Neuronal stem cell (in vitro differentiated cells): ENCODE measurements around the gene OR10H3.

Source experiments
- DNase-seq: peaks from one replicate; pipeline ENCODE4 v3.0.0-alpha.2; 2013; ENCODE audit warnings: low spot score
- H2AFZ ChIP-seq: one replicate; pipeline ENCODE4 v1.6.1; 2013; ENCODE audit warnings: mild to moderate bottlenecking, low read length, inconsistent platforms
- H2AK5ac ChIP-seq: 2 replicates; pipeline ENCODE4 v1.6.1; 2013; ENCODE audit warnings: low read depth, mild to moderate bottlenecking, inconsistent platforms, low read length, moderate library complexity, mixed read lengths
- H2BK120ac ChIP-seq: 2 replicates; pipeline ENCODE4 v1.6.1; 2013; ENCODE audit warnings: low read depth, mild to moderate bottlenecking, inconsistent platforms, low read length, moderate library complexity, mixed read lengths
- H2BK12ac ChIP-seq: one replicate; pipeline ENCODE4 v1.6.1; 2013; ENCODE audit warnings: low read length, inconsistent platforms
- H2BK15ac ChIP-seq: 2 replicates; pipeline ENCODE4 v1.6.1; 2013; ENCODE audit warnings: mild to moderate bottlenecking, low read length, inconsistent platforms, mixed read lengths
- H2BK5ac ChIP-seq: one replicate; pipeline ENCODE4 v1.6.1; 2013; ENCODE audit warnings: inconsistent platforms, mild to moderate bottlenecking, low read length, moderate library complexity
- H3K14ac ChIP-seq: one replicate; pipeline ENCODE4 v1.6.1; 2013; ENCODE audit warnings: low read length, inconsistent platforms
- H3K18ac ChIP-seq: 2 replicates; pipeline ENCODE4 v1.6.1; 2013; ENCODE audit warnings: low read length, inconsistent platforms
- H3K23ac ChIP-seq: 2 replicates; pipeline ENCODE4 v1.6.1; 2013; ENCODE audit warnings: low read depth, mild to moderate bottlenecking, mixed read lengths, low read length, inconsistent platforms; ENCODE audit not compliant: poor library complexity
- H3K27ac ChIP-seq: replicated peaks from 3 replicates; pipeline ENCODE4 v1.5.1; 2013; ENCODE audit warnings: low read length, inconsistent platforms
- H3K27me3 ChIP-seq, 3 experiments: 2 replicates each; pipeline ENCODE4 v1.6.1; 2013; ENCODE audit warnings: low read length in 3 of 3, mild to moderate bottlenecking in 2 of 3, inconsistent platforms in 1 of 3, low read depth in 1 of 3, mixed read lengths in 1 of 3, moderate library complexity in 1 of 3; ENCODE audit not compliant: control insufficient read depth in 3 of 3, insufficient read depth in 3 of 3
- H3K36me3 ChIP-seq, 2 donors: replicated peaks in 1 of 2; 2 replicates each; pipeline ENCODE4 v1.6.1; 2013; ENCODE audit warnings: low read length in 2 of 2; ENCODE audit not compliant: control insufficient read depth in 2 of 2, insufficient read depth in 2 of 2
- H3K4ac ChIP-seq: 2 replicates; pipeline ENCODE4 v1.6.1; 2013; ENCODE audit warnings: inconsistent platforms, mild to moderate bottlenecking, low read length, moderate library complexity
- H3K4me1 ChIP-seq, 2 donors: 1 replicate in 1 of 2; 2 replicates in 1 of 2; pipeline ENCODE4 v1.6.1; 2013; ENCODE audit warnings: low read length in 2 of 2, low read depth in 1 of 2; ENCODE audit not compliant: control insufficient read depth in 2 of 2, insufficient read depth in 1 of 2
- H3K4me2 ChIP-seq: one replicate; pipeline ENCODE4 v1.6.1; 2013; ENCODE audit warnings: mild to moderate bottlenecking, low read length, inconsistent platforms; ENCODE audit not compliant: insufficient read depth, poor library complexity, severe bottlenecking
- H3K4me3 ChIP-seq, 2 donors: 2 replicates each; pipeline ENCODE4 v1.5.1; 2013; ENCODE audit warnings: low read length in 2 of 2, mild to moderate bottlenecking in 2 of 2, inconsistent platforms in 1 of 2, moderate library complexity in 1 of 2
- H3K79me1 ChIP-seq: one replicate; pipeline ENCODE4 v1.6.1; 2013; ENCODE audit warnings: low read depth, mild to moderate bottlenecking, inconsistent platforms, low read length, moderate library complexity
- H3K9ac ChIP-seq: one replicate; pipeline ENCODE4 v1.6.1; 2013; ENCODE audit warnings: mild to moderate bottlenecking, low read depth, low read length, inconsistent platforms; ENCODE audit not compliant: poor library complexity
- H3K9me3 ChIP-seq, 2 donors: replicated peaks in 1 of 2; 2 replicates each; pipeline versions ENCODE3 to v1.6.1; 2013; ENCODE audit warnings: low read length in 2 of 2, mild to moderate bottlenecking in 2 of 2, inconsistent platforms in 1 of 2, low read depth in 1 of 2, mixed read lengths in 1 of 2, moderate library complexity in 1 of 2; ENCODE audit not compliant: control insufficient read depth in 2 of 2, insufficient read depth in 1 of 2
- H4K8ac ChIP-seq: one replicate; pipeline ENCODE4 v1.6.1; 2013; ENCODE audit warnings: low read depth, mild to moderate bottlenecking, inconsistent platforms, low read length, moderate library complexity
- H4K91ac ChIP-seq: one replicate; pipeline ENCODE4 v1.6.1; 2013; ENCODE audit warnings: low read length, low read depth, mild to moderate bottlenecking, inconsistent platforms; ENCODE audit not compliant: poor library complexity
- WGBS, 2 donors: extraction: QIAGEN DNeasy Blood & Tissue Kit; methylation state at CpG; one replicate each; pipeline ENCODE4 v1.1.7; 2013; ENCODE audit warnings: missing lambda C conversion rate in 2 of 2, mixed read lengths in 1 of 2; ENCODE audit not compliant: insufficient read length in 2 of 2, insufficient replicate concordance in 1 of 2; ENCODE audit errors: extremely low coverage in 2 of 2; 5-methylcytosine and 5-hydroxymethylcytosine counted together

The OR10H3 gene

DNA sequence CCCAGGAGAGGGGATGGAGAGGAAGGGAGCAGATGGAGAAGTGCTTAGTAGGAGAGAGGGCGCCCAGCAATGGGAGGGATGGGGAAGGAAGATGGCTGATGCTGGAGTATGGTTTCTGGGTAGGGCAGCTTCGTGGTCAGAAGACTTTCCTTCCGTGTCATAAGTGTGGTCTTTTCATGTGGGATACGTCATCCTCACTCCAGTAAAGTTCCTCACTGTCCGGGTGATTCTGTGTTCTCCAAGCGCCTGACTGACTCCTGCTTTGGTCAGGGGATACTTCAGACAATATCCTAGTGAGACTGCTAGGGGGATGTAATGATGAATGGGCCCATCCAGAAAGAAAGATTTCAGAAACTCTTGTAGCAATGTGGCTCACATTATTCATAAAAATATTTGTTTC is 3.9 kb upstream of the OR10H3 start:
- Histone ChIP-seq H4K91ac (no peak overlapping the region), H2BK15ac (no peak overlapping the region), H3K14ac (no peak overlapping the region), H2BK12ac (no peak overlapping the region), H3K23ac (no peak overlapping the region), H3K4ac (no peak overlapping the region), H2BK5ac (no peak overlapping the region), H3K4me1 (no peaks in the 10 kb centered on the region), H3K4me2 (no peak overlapping the region), H2BK120ac (no peak overlapping the region), H3K18ac (no peak overlapping the region), H3K36me3 (no peaks in the 10 kb centered on the region), H3K79me1 (no peaks in the 10 kb centered on the region), H2AK5ac (no peak overlapping the region), H3K4me3 (peak overlapping the region in 1 of 2 donors; percentile 30), H3K9me3 (peaks cover 0 to 13% of the 10 kb centered on the region in 2 donors), H3K9ac (no peak overlapping the region), H4K8ac (no peak overlapping the region), H3K27me3 (no peaks in the 10 kb centered on the region), H3K27ac (no peak overlapping the region), H2AFZ (no peak overlapping the region)
- DNase-seq, result no peak
- WGBS, 2 donors, result no CpG with 5 or more reads among the region's 6 CpGs

GRCh38 chr19:15740785-15741184 is 3.0 kb downstream of the OR10H3 start:
- Histone ChIP-seq H2AK5ac (no peak overlapping the region), H3K27me3 (no peaks in the 10 kb centered on the region), H3K27ac (no peak overlapping the region), H3K14ac (no peak overlapping the region), H2BK15ac (no peak overlapping the region), H3K4me3 (no peak overlapping the region), H3K4ac (no peak overlapping the region), H4K91ac (no peak overlapping the region), H2BK5ac (no peak overlapping the region), H3K18ac (no peak overlapping the region), H2BK12ac (no peak overlapping the region), H3K9me3 (peaks cover 0 to 11% of the 10 kb centered on the region in 2 donors), H2BK120ac (no peak overlapping the region), H3K4me1 (no peaks in the 10 kb centered on the region), H3K23ac (no peak overlapping the region), H3K36me3 (no peaks in the 10 kb centered on the region), H3K4me2 (no peak overlapping the region), H2AFZ (no peak overlapping the region), H3K79me1 (no peaks in the 10 kb centered on the region), H3K9ac (no peak overlapping the region), H4K8ac (no peak overlapping the region)
- 100% methylated on average over 1 of the region's 1 CpG; no CpG with 5 or more reads in 1 of the 2 donors for WGBS, 2 donors
- no peak for DNase-seq

DNA sequence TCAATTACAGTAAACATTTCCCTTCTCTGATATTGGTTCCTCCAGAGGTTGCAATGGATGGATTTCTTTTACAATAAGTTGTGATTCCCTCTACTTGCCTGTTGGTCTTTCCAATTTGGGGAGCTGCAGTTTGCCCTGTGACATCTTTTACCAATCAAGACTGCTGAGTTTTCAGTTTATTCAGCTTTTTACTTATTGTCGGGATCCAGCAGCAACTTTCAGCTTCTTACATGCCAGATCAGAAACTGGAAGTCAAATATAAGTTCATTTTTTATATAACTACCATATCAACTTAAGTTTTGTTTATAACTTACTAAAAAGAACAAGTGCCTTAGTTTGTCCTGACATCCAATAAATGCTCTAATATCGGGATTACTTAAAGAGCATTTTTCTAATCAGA is 10.5 kb downstream of the OR10H3 start:
- no peak overlapping the region for H2BK15ac ChIP-seq
- H2BK12ac ChIP-seq, result no peak overlapping the region
- no peaks in the 10 kb centered on the region for H3K79me1 ChIP-seq
- H3K9me3 ChIP-seq, result peaks cover 0 to 19% of the 10 kb centered on the region in 2 donors
- H4K8ac ChIP-seq, result no peak overlapping the region
- no peak overlapping the region for H2BK120ac ChIP-seq
- no peak overlapping the region for H2AK5ac ChIP-seq
- H3K9ac ChIP-seq, result no peak overlapping the region
- no peak overlapping the region for H3K4me3 ChIP-seq
- H3K27ac ChIP-seq, result no peak overlapping the region
- H3K4me1 ChIP-seq, result no peaks in the 10 kb centered on the region
- H2AFZ ChIP-seq, result no peak overlapping the region
- no peak overlapping the region for H3K18ac ChIP-seq
- H3K4ac ChIP-seq, result no peak overlapping the region
- H2BK5ac ChIP-seq, result no peak overlapping the region
- H3K14ac ChIP-seq, result no peak overlapping the region
- no peak for DNase-seq
- no CpG with 5 or more reads among the region's 2 CpGs for WGBS, 2 donors
- no peak overlapping the region for H4K91ac ChIP-seq
- no peak overlapping the region for H3K23ac ChIP-seq
- H3K27me3 ChIP-seq, result peaks cover 0 to 24% (median 0%) of the 10 kb centered on the region in 3 experiments
- no peak overlapping the region for H3K4me2 ChIP-seq
- no peaks in the 10 kb centered on the region for H3K36me3 ChIP-seq

GRCh38 chr19:15758379-15758778 is 20.6 kb downstream of the OR10H3 start:
- no peak overlapping the region for H3K23ac ChIP-seq
- no CpG with 5 or more reads among the region's 2 CpGs for WGBS, 2 donors
- H3K4me1 ChIP-seq, result no peaks in the 10 kb centered on the region
- no peak overlapping the region for H4K91ac ChIP-seq
- no peak overlapping the region for H3K27ac ChIP-seq
- no peak overlapping the region for H3K14ac ChIP-seq
- no peak overlapping the region for H3K4me3 ChIP-seq
- H2AFZ ChIP-seq, result no peak overlapping the region
- no peaks in the 10 kb centered on the region for H3K36me3 ChIP-seq
- peaks cover 0 to 20% of the 10 kb centered on the region in 2 donors for H3K9me3 ChIP-seq
- no peak overlapping the region for H2AK5ac ChIP-seq
- H2BK15ac ChIP-seq, result no peak overlapping the region
- H4K8ac ChIP-seq, result no peak overlapping the region
- no peak overlapping the region for H3K18ac ChIP-seq
- no peak overlapping the region for H3K4ac ChIP-seq
- no peak overlapping the region for H3K4me2 ChIP-seq
- no peaks in the 10 kb centered on the region for H3K79me1 ChIP-seq
- no peak overlapping the region for H3K9ac ChIP-seq
- DNase-seq, result no peak
- no peak overlapping the region for H2BK5ac ChIP-seq
- no peaks in the 10 kb centered on the region for H3K27me3 ChIP-seq
- no peak overlapping the region for H2BK120ac ChIP-seq
- no peak overlapping the region for H2BK12ac ChIP-seq
